Caco-2 (cell line): ENCODE data around the gene EMP3. TPM values are rescaled to one million over a fixed set of nuclear protein-coding genes. Genes with fewer than 3 reads are reported as not detected.

Experiments used
- BruUV-seq: library from RNA; stranded (reverse); fragments of 400-500 nt; replicated peaks from 2 replicates; lab custom pipeline; 2021; lab: Mats Ljungman, UMichigan
- CTCF ChIA-PET: fragments of 300-600 bp; sonication (Branson Sonifier 250); formaldehyde crosslinking; loops from one replicate; lab custom pipeline; 2022; ENCODE audit warnings: antibody characterized with exemption; lab: Charles Lee
- POLR2A ChIA-PET: fragments of 300-600 bp; sonication (Branson Sonifier 250); formaldehyde crosslinking; loops from one replicate; lab custom pipeline; 2022; ENCODE audit warnings: antibody characterized with exemption; lab: Charles Lee
- DNase-seq, 2 experiments: peaks; one replicate each; pipeline versions ENCODE4 v3.0.0 to v3.0.0-alpha.2; 2020 to 2022
- H3K27me3 ChIP-seq: replicated peaks from 2 replicates; pipeline ENCODE4 v1.6.0; 2011; ENCODE audit warnings: low read length; ENCODE audit not compliant: control insufficient read depth, insufficient read depth
- H3K36me3 ChIP-seq: 2 replicates; pipeline ENCODE4 v1.5.1; 2011; ENCODE audit warnings: low read length; ENCODE audit not compliant: control insufficient read depth, insufficient read depth
- H3K4me1 ChIP-seq: fragments of 250-450 bp; sonication (Bioruptor Pico); 2 replicates; pipeline ENCODE4 v1.5.1; 2020; ENCODE audit warnings: mild to moderate bottlenecking
- H3K4me3 ChIP-seq: 2 replicates; pipeline ENCODE4 v1.5.1; 2011; ENCODE audit warnings: low read depth, mild to moderate bottlenecking, control low read depth, low read length
- H3K9me3 ChIP-seq: fragments of 250-450 bp; sonication (Bioruptor Pico); 2 replicates; pipeline ENCODE4 v1.5.1; 2020; ENCODE audit warnings: mild to moderate bottlenecking, moderate library complexity
- H3K27ac Mint-ChIP-seq: one replicate; pipeline ENCODE4 v1.8.0; 2022; ENCODE audit warnings: mixed read lengths; ENCODE audit not compliant: unreplicated experiment
- H3K27me3 Mint-ChIP-seq: one replicate; pipeline ENCODE4 v1.8.0; 2022; ENCODE audit warnings: mixed read lengths; ENCODE audit not compliant: insufficient read depth, unreplicated experiment
- H3K36me3 Mint-ChIP-seq: one replicate; pipeline ENCODE4 v1.8.0; 2022; ENCODE audit warnings: mild to moderate bottlenecking, mixed read lengths; ENCODE audit not compliant: insufficient read depth, unreplicated experiment
- H3K4me1 Mint-ChIP-seq: one replicate; pipeline ENCODE4 v1.8.0; 2022; ENCODE audit warnings: low read depth, mixed read lengths; ENCODE audit not compliant: unreplicated experiment
- H3K4me3 Mint-ChIP-seq: one replicate; pipeline ENCODE4 v1.8.0; 2022; ENCODE audit warnings: mild to moderate bottlenecking, moderate library complexity, mixed read lengths; ENCODE audit not compliant: unreplicated experiment
- H3K9me3 Mint-ChIP-seq: one replicate; pipeline ENCODE4 v1.8.0; 2022; ENCODE audit warnings: mixed read lengths; ENCODE audit not compliant: unreplicated experiment
- CTCF ChIP-seq, 2 experiments: fragments of 200-600 bp in 1 of 2; IDR thresholded peaks; 1 replicate in 1 of 2; 2 replicates in 1 of 2; pipeline versions ENCODE4 v1.5.1 to v1.8.0; 2011 to 2022; ENCODE audit warnings: antibody characterized with exemption in 1 of 2, control low read depth in 1 of 2, inconsistent platforms in 1 of 2, low read depth in 1 of 2, low read length in 1 of 2, mild to moderate bottlenecking in 1 of 2, moderate library complexity in 1 of 2; ENCODE audit not compliant: insufficient read depth in 1 of 2, severe bottlenecking in 1 of 2, unreplicated experiment in 1 of 2
- intact Hi-C: fragments of 100-400 bp; cut with micrococcal nuclease; formaldehyde crosslinking; loops from one replicate; pipeline ENCODE4 v1.10.0; 2022; ENCODE audit not compliant: unreplicated experiment
- total RNA-seq: library from RNA; stranded (reverse); gene quantifications from 2 replicates; pipeline ENCODE4 v1.2.3, GENCODE V29; 2022

EMP3 gene
- total RNA-seq, 1 experiment from 2014 or later = 6.8 TPM

DNA sequence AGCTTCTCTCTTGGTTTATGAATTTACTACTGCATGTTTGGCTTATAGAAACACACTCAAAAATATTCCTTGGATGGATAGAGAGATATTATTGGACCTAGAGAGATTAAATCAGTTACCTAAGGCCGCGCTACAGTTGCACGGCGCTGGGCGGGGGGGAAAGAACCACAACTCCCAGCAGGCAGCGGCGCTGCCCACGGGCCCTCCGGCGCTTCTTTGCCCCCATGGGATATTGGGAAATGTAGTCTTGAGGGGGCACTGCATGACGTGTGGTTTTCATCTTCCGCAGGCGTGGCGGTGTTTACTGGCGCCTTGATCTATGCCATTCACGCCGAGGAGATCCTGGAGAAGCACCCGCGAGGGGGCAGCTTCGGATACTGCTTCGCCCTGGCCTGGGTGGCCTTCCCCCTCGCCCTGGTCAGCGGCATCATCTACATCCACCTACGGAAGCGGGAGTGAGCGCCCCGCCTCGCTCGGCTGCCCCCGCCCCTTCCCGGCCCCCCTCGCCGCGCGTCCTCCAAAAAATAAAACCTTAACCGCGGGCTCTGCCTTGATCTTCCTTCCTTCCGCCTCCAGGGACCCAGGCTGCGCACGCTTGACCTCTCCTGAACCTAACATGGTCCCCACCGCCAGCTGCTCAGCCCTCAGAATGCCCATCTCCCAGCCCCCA lies 4.8 kb downstream of the EMP3 start:
- ChIA-PET POLR2A (interaction anchor here (0.5 to 0.6 kb wide), 4 partner anchors 33 to 941 kb away, joined by 3 to 8 read pairs (median 4); partner anchors contain the start of gene TMEM143), CTCF (interaction anchor here (0.6 to 2.0 kb wide), 6 partner anchors 9 to 798 kb away, joined by 3 to 13 read pairs (median 4); partner anchors contain the start of genes SYNGR4 and TMEM143)
- Mint-ChIP-seq H3K4me1 (peaks cover 37% of the 10 kb centered on the region), H3K9me3 (no peaks in the 10 kb centered on the region), H3K27ac (peak overlapping the region; percentile 87), H3K27me3 (no peaks in the 10 kb centered on the region), H3K36me3 (peaks cover 75% of the 10 kb centered on the region), H3K4me3 (peak overlapping the region; percentile 77)
- Histone ChIP-seq H3K9me3 (no peaks in the 10 kb centered on the region), H3K4me3 (peak overlapping the region; percentile 52), H3K4me1 (peaks cover 14% of the 10 kb centered on the region), H3K27me3 (no peaks in the 10 kb centered on the region), H3K36me3 (no peaks in the 10 kb centered on the region)
- peak; percentile 15 to 16 for TF ChIP-seq CTCF (IDR thresholded peaks at IDR 0.05; ENCODE audit: insufficient read depth in 1 of 2, low read depth in 1 of 2, low read length in 1 of 2, severe bottlenecking in 1 of 2, unreplicated experiment in 1 of 2)
- intact Hi-C loops = loop anchor here (1.0 to 5.0 kb wide), 3 partner anchors 33 to 257 kb away; partner anchors contain the start of gene TMEM143
- DNase-seq = peak; percentile 94
- no TSS peak for BruUV-seq

- intact Hi-C loops = loop anchor here (5.0 kb wide), 2 partner anchors 170 to 255 kb away; no protein-coding TSS in a partner anchor
- H3K36me3 Mint-ChIP-seq = peaks cover 61% of the 10 kb centered on the region
- H3K9me3 Mint-ChIP-seq = no peaks in the 10 kb centered on the region
- Histone ChIP-seq H3K9me3 (no peaks in the 10 kb centered on the region), H3K27me3 (no peaks in the 10 kb centered on the region), H3K4me1 (peaks cover 5% of the 10 kb centered on the region), H3K36me3 (no peaks in the 10 kb centered on the region), H3K4me3 (peak overlapping the region; percentile 30)
- peak overlapping the region; percentile 80 for H3K4me3 Mint-ChIP-seq
- DNase-seq = no peak
- ChIA-PET CTCF (interaction anchor here (0.7 to 3.2 kb wide), 18 partner anchors 10 to 622 kb away, joined by 3 to 76 read pairs (median 7); partner anchors contain the start of genes GRIN2D, KDELR1, SYNGR4 and TMEM143), POLR2A (interaction anchor here (0.6 to 3.2 kb wide), 8 partner anchors 11 to 226 kb away, joined by 3 to 65 read pairs (median 6); partner anchors contain the start of genes GRWD1, SYNGR4 and TMEM143)
- H3K27ac Mint-ChIP-seq = peak overlapping the region; percentile 89
- H3K4me1 Mint-ChIP-seq = peaks cover 25% of the 10 kb centered on the region
- TF ChIP-seq CTCF (IDR thresholded peaks at IDR 0.05; ENCODE audit: insufficient read depth in 1 of 2, low read depth in 1 of 2, low read length in 1 of 2, severe bottlenecking in 1 of 2, unreplicated experiment in 1 of 2) = no peak
- BruUV-seq = TSS peak; percentile 73
- H3K27me3 Mint-ChIP-seq = no peaks in the 10 kb centered on the region
Measured at GRCh38 chr19:48332351-48332661, 7.0 kb downstream of the EMP3 start.

DNA sequence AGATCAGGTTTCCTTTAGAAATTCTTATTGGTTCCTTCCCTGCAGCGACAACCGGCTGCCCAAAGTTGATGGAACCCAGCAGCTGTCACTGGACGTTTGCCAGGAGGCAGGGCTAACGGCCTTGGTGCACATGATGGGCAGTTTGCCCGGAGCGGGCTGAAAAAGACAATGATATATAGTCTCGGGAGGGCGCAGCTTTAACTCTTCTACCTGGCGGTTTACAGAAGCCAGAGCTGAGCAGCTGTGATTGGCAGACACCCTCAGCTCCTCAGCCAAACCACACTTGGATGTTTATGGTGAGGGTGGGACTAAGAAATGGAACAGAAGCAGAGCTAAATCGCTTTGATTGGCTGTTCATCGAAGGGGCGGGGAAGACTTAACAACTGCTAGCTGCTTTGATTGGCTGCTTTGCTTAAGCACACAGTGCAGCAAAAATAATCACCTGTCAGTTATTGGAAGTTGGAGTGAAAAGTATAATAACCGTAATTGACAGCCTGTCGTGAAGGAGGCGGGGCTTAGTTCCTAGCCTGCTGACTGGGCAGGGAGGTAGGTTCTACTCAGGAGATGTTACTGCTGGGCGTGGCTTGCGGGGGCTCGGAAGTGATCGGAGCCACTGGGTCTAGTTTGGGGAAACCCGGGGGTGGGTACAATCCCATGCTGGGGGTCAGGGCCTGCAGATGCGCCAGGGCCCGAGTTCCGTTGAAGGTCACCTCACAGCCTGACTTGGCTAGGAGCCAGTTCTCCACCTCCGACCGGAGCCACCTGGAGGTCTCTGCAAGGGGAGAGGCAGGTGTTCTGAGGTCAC lies 7.5 kb downstream of the EMP3 start:
- ChIA-PET POLR2A (interaction anchor here (0.6 to 3.2 kb wide), 11 partner anchors 11 to 226 kb away, joined by 3 to 65 read pairs (median 5); partner anchors contain the start of genes GRWD1, KDELR1, SYNGR4 and TMEM143), CTCF (interaction anchor here (0.7 to 3.2 kb wide), 27 partner anchors 10 to 621 kb away, joined by 3 to 76 read pairs (median 5); partner anchors contain the start of genes GRIN2D, KDELR1, SYNGR4 and TMEM143)
- H3K9me3 ChIP-seq = no peaks in the 10 kb centered on the region
- H3K27me3 Mint-ChIP-seq = no peaks in the 10 kb centered on the region
- intact Hi-C loops = loop anchor here (1.0 to 5.0 kb wide), 4 partner anchors 12 to 254 kb away; a partner anchor contains a TSS
- H3K27me3 ChIP-seq = no peaks in the 10 kb centered on the region
- H3K4me1 ChIP-seq = peaks cover 5% of the 10 kb centered on the region
- TF ChIP-seq CTCF (IDR thresholded peaks at IDR 0.05; ENCODE audit: insufficient read depth in 1 of 2, low read depth in 1 of 2, low read length in 1 of 2, severe bottlenecking in 1 of 2, unreplicated experiment in 1 of 2) = no peak
- H3K27ac Mint-ChIP-seq = peak overlapping the region; percentile 89
- peak overlapping the region; percentile 54 for H3K4me3 ChIP-seq
- peak; percentile 94 to 98 for DNase-seq
- no peaks in the 10 kb centered on the region for H3K9me3 Mint-ChIP-seq
- no TSS peak for BruUV-seq
- peaks cover 55% of the 10 kb centered on the region for H3K36me3 Mint-ChIP-seq
- no peaks in the 10 kb centered on the region for H3K36me3 ChIP-seq
- H3K4me3 Mint-ChIP-seq = peak overlapping the region; percentile 80
- peaks cover 25% of the 10 kb centered on the region for H3K4me1 Mint-ChIP-seq
